Glutamatergic neuron (in vitro differentiated cells): ENCODE measurements around the gene HNF4A. TPM values are rescaled to one million over a fixed set of nuclear protein-coding genes. Genes with fewer than 3 reads are reported as not detected.

ENCODE experiments used
- DNase-seq: peaks from one replicate; pipeline ENCODE4 v3.0.0; 2022
- H3K27ac Mint-ChIP-seq: one replicate; pipeline ENCODE4 v1.8.0; 2020; ENCODE audit warnings: mild to moderate bottlenecking, mixed read lengths, inconsistent platforms; ENCODE audit not compliant: unreplicated experiment
- H3K27me3 Mint-ChIP-seq: one replicate; pipeline ENCODE4 v1.8.0; 2020; ENCODE audit warnings: mild to moderate bottlenecking, moderate library complexity, mixed read lengths, inconsistent platforms; ENCODE audit not compliant: unreplicated experiment
- H3K36me3 Mint-ChIP-seq: one replicate; pipeline ENCODE4 v1.8.0; 2020; ENCODE audit warnings: mild to moderate bottlenecking, mixed read lengths, inconsistent platforms; ENCODE audit not compliant: unreplicated experiment
- H3K4me1 Mint-ChIP-seq: one replicate; pipeline ENCODE4 v1.8.0; 2020; ENCODE audit warnings: mild to moderate bottlenecking, low read depth, mixed read lengths, inconsistent platforms; ENCODE audit not compliant: unreplicated experiment
- H3K4me3 Mint-ChIP-seq: one replicate; pipeline ENCODE4 v1.8.0; 2020; ENCODE audit warnings: mild to moderate bottlenecking, mixed read lengths, inconsistent platforms; ENCODE audit not compliant: unreplicated experiment
- H3K9me3 Mint-ChIP-seq: one replicate; pipeline ENCODE4 v1.8.0; 2020; ENCODE audit warnings: mild to moderate bottlenecking, moderate library complexity, mixed read lengths, inconsistent platforms; ENCODE audit not compliant: unreplicated experiment
- CTCF ChIP-seq: fragments of 200-600 bp; sonication (generic); IDR thresholded peaks from one replicate; pipeline ENCODE4 v1.5.0; 2021; ENCODE audit not compliant: partially characterized antibody, unreplicated experiment
- total RNA-seq: library from RNA; stranded (reverse); fragmentation: NEBNext Ultra II Directional; extraction: Animal tissue kit (Norgen Biotek cat#: 25700); gene quantifications from one replicate; pipeline ENCODE4 v1.2.1, GENCODE V29; 2021; ENCODE audit not compliant: unreplicated experiment

HNF4A gene
- total RNA-seq, 1 donor from 2014 or later, result not detected

GRCh38 chr20:44402391-44403193 lies 47.1 kb downstream of the HNF4A start:
- Mint-ChIP-seq H3K27ac (no peak overlapping the region), H3K4me3 (no peak overlapping the region), H3K36me3 (peaks cover 5% of the 10 kb centered on the region), H3K4me1 (no peaks in the 10 kb centered on the region), H3K9me3 (peaks cover 8% of the 10 kb centered on the region), H3K27me3 (peaks cover 3% of the 10 kb centered on the region)
- no peak for DNase-seq
- no peak for TF ChIP-seq CTCF

- no peaks in the 10 kb centered on the region for H3K4me1 Mint-ChIP-seq
- peaks cover 8% of the 10 kb centered on the region for H3K9me3 Mint-ChIP-seq
- TF ChIP-seq CTCF, result no peak
- DNase-seq, result no peak
- no peak overlapping the region for H3K27ac Mint-ChIP-seq
- no peak overlapping the region for H3K4me3 Mint-ChIP-seq
- peaks cover 5% of the 10 kb centered on the region for H3K36me3 Mint-ChIP-seq
- H3K27me3 Mint-ChIP-seq, result peaks cover 5% of the 10 kb centered on the region
These were observed 48.0 kb downstream of the HNF4A start for GRCh38 chr20:44403194-44404112.

- no peaks in the 10 kb centered on the region for H3K4me1 Mint-ChIP-seq
- no peak overlapping the region for H3K27ac Mint-ChIP-seq
- no peak for TF ChIP-seq CTCF
- H3K27me3 Mint-ChIP-seq, result peaks cover 5% of the 10 kb centered on the region
- DNase-seq, result no peak
- H3K36me3 Mint-ChIP-seq, result peaks cover 5% of the 10 kb centered on the region
- no peak overlapping the region for H3K4me3 Mint-ChIP-seq
- peaks cover 7% of the 10 kb centered on the region for H3K9me3 Mint-ChIP-seq
These were observed 49.0 kb downstream of the HNF4A start for GRCh38 chr20:44404204-44405181.

- no peak for DNase-seq
- H3K36me3 Mint-ChIP-seq, result peaks cover 5% of the 10 kb centered on the region
- H3K9me3 Mint-ChIP-seq, result peaks cover 6% of the 10 kb centered on the region
- H3K27ac Mint-ChIP-seq, result no peak overlapping the region
- no peak overlapping the region for H3K4me3 Mint-ChIP-seq
- no peak for TF ChIP-seq CTCF
- no peaks in the 10 kb centered on the region for H3K4me1 Mint-ChIP-seq
- H3K27me3 Mint-ChIP-seq, result peaks cover 5% of the 10 kb centered on the region
These were observed 49.8 kb downstream of the HNF4A start for GRCh38 chr20:44405257-44405656.
